ENCODE results near the gene MAB21L4. TPM values are rescaled to one million over a fixed set of nuclear protein-coding genes. Genes with fewer than 3 reads are reported as not detected.
A peak's percentile ranks its signal among the peaks of the same experiment; 100 is the strongest.

MAB21L4 gene
- total and polyA plus RNA-seq, 9 donors, result 0.04 to 0.48 (median 0.23) TPM; not detected in 4

DNA sequence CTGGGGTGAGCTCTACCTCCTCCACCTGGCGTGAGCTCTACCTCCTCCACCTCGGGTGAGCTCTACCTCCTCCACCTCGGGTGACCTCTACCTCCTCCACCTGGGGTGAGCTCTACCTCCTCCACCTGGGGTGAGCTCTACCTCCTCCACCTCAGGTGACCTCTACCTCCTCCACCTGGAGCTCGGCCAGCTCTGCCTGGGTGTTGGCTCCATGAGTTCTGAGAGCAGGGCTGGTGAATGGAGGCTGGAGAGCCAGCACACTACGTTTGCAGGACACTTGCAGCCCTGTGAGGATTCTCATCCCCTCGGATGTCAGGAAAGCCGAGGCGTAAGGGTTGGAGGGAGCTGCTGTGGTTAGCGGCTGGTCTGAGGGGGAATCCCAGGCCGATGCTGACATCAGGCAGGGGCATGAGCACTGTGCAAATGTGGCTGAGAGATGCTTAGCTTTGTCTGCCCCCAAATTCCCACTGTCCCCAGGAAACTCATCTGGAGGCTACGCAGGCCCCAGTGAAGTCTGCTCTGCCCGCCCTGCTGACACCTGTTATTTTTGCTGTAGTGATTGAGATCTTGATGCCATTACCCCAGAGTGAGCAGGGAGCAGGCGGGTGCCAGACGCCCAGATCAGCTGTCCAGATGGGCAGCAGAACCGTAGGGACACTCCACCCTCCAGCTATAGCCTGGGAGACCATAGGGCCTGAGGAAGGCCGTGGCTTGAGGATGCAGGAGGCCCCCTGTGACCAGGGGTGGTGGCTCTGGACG lies 13.4 kb upstream of the MAB21L4 start:
- Histone ChIP-seq H3K4me3 (no peak overlapping the region), H3K4me1 (ENCODE audit: insufficient read depth) (peaks cover 12% of the 10 kb centered on the region), H3K9me3 (no peaks in the 10 kb centered on the region), H3K36me3 (no peaks in the 10 kb centered on the region), H3K27me3 (no peaks in the 10 kb centered on the region), H3K27ac (no peak overlapping the region)
- DNase-seq, result no peak
- no peak for TF ChIP-seq POLR2A (IDR thresholded peaks at IDR 0.05)
- no peak for TF ChIP-seq CTCF (IDR thresholded peaks at IDR 0.05)
- no peak for TF ChIP-seq EP300 (IDR thresholded peaks at IDR 0.05)
- intact Hi-C loops (cut with DNase I), result no loop called here
- WGBS, 3 donors, result 70 to 72% (median 71%) methylated on average over 16 to 17 of the region's 17 CpGs

GRCh38 chr2:240906911-240907590 lies 11.1 kb upstream of the MAB21L4 start:
- Histone ChIP-seq H3K27ac (no peak overlapping the region), H3K27me3 (no peaks in the 10 kb centered on the region), H3K4me1 (ENCODE audit: insufficient read depth) (no peaks in the 10 kb centered on the region), H3K36me3 (no peaks in the 10 kb centered on the region), H3K9me3 (no peaks in the 10 kb centered on the region), H3K4me3 (no peak overlapping the region)
- DNase-seq, result no peak
- TF ChIP-seq POLR2A (IDR thresholded peaks at IDR 0.05), result no peak
- no peak for TF ChIP-seq CTCF (IDR thresholded peaks at IDR 0.05)
- no peak for TF ChIP-seq EP300 (IDR thresholded peaks at IDR 0.05)
- intact Hi-C loops (cut with DNase I), result no loop called here
- WGBS, 3 donors, result 60 to 64% (median 63%) methylated on average over 21 to 22 of the region's 22 CpGs

DNA sequence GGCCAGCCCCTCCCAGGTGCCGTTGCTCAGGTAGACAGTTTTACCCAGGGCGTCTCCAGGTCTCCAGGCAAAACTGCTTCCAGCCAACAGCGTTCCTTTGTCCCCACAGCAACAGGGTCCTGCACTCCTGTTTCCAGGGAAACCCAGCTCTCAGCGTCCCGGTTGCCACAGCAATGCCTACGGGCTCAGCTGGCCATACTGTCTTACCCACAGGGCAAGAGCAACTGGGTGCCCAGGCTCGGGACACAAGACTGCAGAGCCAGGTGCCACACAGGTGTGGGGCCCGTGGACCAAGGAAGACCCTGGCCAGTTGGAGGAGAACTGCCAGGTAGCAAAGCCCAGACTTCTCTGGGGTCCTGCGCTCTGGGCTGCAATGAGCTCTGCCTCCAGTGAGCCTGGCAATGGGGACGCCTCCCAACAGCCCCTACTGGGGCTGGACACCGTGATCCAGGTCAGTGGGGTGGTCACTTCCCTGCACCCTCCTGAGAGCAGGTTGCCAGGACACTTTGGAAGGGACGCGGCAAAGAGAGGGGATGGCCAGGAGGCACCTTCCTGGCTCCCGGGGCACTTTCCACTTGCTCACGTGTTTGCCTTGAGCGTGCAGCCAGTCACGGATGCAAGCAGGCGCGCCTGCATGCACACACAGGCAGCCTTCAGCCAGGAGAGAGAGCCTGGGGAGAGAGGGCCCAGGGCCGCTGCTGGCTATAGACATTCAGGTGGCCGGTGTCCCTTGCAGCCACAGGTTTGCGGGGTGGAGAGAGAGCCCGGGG lies 10.4 kb upstream of the MAB21L4 start, which contains the start of gene CROCC2:
Gene CROCC2 (plus strand): TSS at position 196 of the 770 bp plus-strand sequence. CDS start 178 bp downstream, at position 374.
- Histone ChIP-seq H3K27ac (no peak within 1 kb of the TSS), H3K4me3 (no peak within 1 kb of the TSS), H3K36me3 (no peaks in the 10 kb centered on the region), H3K4me1 (ENCODE audit: insufficient read depth) (no peaks in the 10 kb centered on the region), H3K27me3 (no peaks in the 10 kb centered on the region), H3K9me3 (no peaks in the 10 kb centered on the region)
- WGBS, 3 donors, result 55 to 64% (median 59%) methylated on average over 21 to 23 of the region's 23 CpGs
- DNase-seq, result peak in 1 of 5 donors; percentile 5
- intact Hi-C loops (cut with DNase I), result no loop called here
- TF ChIP-seq CTCF (IDR thresholded peaks at IDR 0.05) (no peak), EP300 (IDR thresholded peaks at IDR 0.05) (no peak)

DNA sequence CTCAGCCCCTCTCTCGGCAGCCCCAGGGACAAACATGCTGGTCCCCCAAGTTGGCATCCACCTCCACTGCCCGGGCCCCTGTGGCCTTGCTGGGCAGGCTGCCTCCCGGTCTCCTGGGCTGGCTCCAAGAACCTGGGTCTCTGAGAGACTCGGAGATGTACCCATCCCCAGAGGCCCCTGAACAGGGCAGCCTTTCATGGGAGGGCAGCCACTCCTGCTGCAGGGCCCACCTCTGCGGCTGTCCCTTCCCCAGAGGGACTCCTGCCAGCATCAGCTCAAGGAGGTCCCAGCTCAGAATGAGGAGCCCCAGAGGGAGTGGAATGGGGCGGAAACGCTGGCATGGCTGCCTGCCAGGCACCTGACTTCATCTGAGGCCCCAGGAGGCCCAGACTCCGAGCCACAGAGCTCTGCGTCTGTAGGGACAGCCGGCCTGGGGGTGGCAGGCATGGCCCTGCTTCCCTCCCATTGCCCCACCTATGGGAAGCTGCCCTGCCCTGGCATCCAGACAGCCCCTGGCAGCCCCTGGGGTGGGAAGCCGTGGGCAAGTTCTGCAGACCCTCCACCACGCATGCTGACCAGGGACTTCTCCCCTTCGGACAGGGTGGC lies 9.3 kb upstream of the MAB21L4 start:
- intact Hi-C loops (cut with DNase I), result no loop called here

More for the DNA sequence above, 9.3 kb upstream of the MAB21L4 start:
- DNase-seq, result peak in 2 of 5 donors; percentile 16 to 31
- Histone ChIP-seq H3K27me3 (no peaks in the 10 kb centered on the region), H3K27ac (no peak overlapping the region), H3K4me3 (no peak overlapping the region), H3K36me3 (no peaks in the 10 kb centered on the region), H3K9me3 (no peaks in the 10 kb centered on the region), H3K4me1 (ENCODE audit: insufficient read depth) (no peaks in the 10 kb centered on the region)
- TF ChIP-seq CTCF (IDR thresholded peaks at IDR 0.05) (no peak), EP300 (IDR thresholded peaks at IDR 0.05) (no peak), POLR2A (IDR thresholded peaks at IDR 0.05) (no peak)
- WGBS, 3 donors, result 81 to 87% (median 87%) methylated on average over 10 to 13 of the region's 13 CpGs
